ENCODE results near the gene OLFML2A.

The OLFML2A gene

GRCh38 chr9:124778575-124779367, 1.8 kb downstream of the OLFML2A start:
- no peak for DNase-seq (ENCODE audit: low read depth)

GRCh38 chr9:124779368-124780059, 2.6 kb downstream of the OLFML2A start:
- peak; percentile 79 for DNase-seq (ENCODE audit: low read depth)

- no peak for DNase-seq (ENCODE audit: low read depth)
Observed at GRCh38 chr9:124780060-124780756, 3.3 kb downstream of the OLFML2A start.

GRCh38 chr9:124780757-124781151, 3.8 kb downstream of the OLFML2A start:
- DNase-seq (ENCODE audit: low read depth), result no peak

- DNase-seq (ENCODE audit: low read depth), result no peak
Observed at GRCh38 chr9:124781967-124782660, 5.2 kb downstream of the OLFML2A start.

DNA sequence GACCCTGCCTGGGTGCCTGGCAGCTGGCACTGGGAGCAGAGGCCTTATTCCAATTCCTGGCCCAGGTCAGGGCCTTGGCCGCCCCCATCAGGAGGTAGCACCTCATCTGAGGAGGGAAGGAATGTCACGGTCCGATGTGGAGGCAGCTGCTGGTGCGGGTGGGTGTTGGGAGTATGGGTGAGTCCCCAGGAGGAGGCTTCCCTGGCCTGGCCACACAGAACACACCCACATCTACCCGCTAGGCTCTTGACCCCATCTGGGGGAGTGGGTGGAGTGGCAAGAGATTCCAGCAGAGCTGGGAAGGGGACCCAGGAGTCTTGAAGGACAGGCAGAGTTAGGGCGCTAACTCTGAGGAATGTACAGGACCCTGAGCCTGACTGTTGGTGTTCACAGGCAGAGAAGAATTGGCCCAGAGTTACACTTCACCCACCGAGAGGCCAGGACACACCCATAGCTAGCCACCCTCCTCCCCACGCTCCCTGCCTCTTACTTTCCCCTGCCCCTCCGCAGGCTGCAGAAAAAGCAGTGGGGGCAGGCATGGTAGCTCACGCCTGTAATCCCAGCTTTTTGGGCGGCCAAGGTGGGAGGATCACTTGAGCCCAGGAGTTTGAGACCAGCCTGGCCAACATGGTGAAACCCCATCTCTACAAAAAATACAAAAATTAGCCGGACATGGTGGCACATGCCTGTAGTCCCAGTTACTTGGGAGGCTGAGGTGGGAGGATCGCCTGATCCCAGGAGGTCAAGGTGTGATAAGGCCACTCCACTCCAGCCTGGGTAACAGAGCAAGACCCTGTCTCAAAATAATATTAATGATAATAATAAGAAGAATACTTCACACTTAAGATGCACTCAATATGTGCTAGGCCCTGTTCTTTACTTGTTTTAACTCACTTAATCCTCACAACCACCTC, 6.0 kb downstream of the OLFML2A start:
- DNase-seq (ENCODE audit: low read depth), result no peak

DNA sequence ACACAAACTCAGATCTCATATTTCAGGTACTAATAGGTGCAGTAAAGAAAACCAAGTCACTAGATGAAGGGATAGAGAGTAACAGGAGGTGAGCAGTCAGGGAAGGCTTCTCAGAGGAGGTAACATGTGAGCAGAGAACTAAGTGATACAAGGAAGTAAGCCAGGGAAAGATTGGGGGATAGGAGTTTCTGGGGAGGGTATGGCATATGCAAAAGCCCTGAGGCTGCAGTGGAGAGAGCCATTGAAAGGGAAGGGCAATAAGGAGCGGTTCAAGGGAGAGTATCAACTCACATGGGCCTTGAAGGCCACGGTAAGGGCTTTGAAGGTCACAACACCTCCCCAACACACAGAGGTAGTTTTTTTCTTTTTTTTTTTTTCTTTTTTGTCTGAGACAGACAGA, 6.9 kb downstream of the OLFML2A start:
- no peak for DNase-seq (ENCODE audit: low read depth)

DNA sequence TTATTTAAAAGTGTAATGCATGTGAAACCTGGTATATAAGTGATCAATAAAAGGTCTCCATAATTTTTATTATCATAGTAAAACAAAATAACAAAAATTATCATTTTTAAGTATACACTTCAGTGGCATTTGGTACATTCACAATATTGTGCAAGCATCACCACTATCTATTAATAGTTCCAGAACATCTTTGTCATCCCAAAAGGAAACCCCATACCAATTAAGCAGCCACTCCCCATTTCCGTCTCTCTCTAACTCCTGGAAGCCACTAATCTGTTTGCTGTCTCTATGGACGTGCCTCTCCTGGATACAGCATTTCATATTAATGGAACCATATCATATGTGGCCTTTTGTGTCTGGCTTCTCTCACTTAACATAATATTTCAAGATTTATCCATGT, 7.6 kb downstream of the OLFML2A start:
- peak; percentile 61 for DNase-seq (ENCODE audit: low read depth)

GRCh38 chr9:124786881-124787573, 10.1 kb downstream of the OLFML2A start:
- DNase-seq (ENCODE audit: low read depth), result no peak

DNA sequence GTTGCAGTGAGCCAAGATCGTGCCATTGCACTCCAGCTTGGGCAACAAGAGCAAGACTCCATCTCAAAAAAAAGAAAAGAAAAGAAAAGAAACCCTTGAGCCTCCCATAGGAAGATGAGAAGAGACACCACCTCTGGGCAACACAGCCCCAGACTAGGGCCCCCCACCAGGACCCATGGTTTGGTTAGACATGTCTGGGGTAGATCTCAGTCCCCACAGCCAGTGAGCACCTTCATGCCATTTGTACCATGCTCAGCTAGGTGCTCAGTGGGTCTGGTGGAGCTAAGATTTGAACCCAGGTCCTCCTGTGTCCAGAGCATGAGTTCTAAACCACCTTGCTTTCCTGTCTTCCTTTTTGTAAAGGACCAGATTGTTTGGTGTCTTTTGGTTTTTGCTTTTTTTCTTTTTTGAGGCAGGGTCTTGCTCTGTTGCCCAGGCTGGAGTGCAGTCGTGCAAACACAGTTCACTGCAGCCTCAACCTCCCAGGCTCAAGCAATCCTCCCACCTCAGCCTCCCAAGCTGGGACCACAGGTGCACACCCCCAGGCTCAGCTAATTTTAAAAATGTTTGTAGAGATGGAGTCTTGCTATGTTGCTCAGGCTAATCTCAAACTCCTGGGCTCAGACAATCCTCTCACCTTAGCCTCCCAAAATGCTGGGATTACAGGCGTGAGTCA, 11.7 kb downstream of the OLFML2A start:
- no peak for DNase-seq (ENCODE audit: low read depth)

DNA sequence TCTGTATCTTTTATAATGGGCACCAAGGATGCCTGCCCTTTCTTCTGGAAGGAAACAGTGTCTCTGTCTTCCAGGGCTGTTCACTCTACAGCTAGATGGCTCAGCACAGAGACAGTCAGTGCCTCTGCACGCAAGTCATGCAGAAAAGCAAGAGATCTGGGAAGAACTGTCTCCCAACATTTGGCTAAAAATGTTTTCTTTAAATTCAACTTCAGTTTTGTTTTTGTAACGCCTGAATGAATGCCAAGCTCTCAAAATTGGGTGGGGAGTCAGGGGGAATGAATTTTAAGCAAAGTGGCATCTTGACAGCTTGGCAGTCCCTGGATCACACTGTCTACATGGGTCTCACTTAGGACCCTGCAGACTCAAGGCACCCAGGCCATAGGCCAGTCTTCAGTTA, 12.6 kb downstream of the OLFML2A start:
- DNase-seq (ENCODE audit: low read depth), result no peak

- no peak for DNase-seq (ENCODE audit: low read depth)
Observed at GRCh38 chr9:124790301-124790700, 13.4 kb downstream of the OLFML2A start.

- no peak for DNase-seq (ENCODE audit: low read depth)
Observed at GRCh38 chr9:124790801-124791505, 14.0 kb downstream of the OLFML2A start.

- DNase-seq (ENCODE audit: low read depth), result no peak
Observed at GRCh38 chr9:124792257-124793014, 15.5 kb downstream of the OLFML2A start.

- no peak for DNase-seq (ENCODE audit: low read depth)
Observed at GRCh38 chr9:124793015-124793541, 16.1 kb downstream of the OLFML2A start.

DNA sequence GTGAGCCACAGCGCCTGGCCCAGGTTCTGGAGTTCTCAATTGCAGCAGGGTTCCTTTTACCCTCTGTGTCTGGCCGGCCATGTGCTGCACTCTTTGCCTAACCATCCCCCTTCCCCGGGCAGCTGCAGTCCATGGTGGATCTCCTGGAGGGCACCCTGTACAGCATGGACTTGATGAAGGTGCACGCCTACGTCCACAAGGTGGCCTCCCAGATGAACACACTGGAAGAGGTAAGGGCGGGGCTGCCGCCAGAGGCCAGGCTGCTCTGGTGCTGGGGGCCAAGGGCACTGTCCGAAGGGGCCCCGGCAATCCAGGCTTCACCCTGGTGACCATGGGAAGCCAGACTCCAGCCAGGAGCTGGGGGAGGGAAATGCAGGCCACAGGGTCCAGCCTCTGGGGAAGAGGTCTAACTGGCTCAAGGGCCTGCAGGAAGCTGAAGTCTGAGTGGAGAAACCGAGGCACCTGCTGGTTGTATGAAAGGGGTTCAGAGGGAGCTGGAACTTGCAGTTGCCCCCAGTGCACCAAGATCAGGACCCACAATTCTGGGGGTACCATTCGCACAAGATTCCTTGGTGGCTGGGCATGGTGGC, 18.1 kb downstream of the OLFML2A start:
- no peak for DNase-seq (ENCODE audit: low read depth)

- no peak for DNase-seq (ENCODE audit: low read depth)
Observed at GRCh38 chr9:124795881-124796431, 19.0 kb downstream of the OLFML2A start.

Measured in stromal cell of bone marrow (primary cell).